ENCODE results near the gene SMIM22.

Gene SMIM22

DNA sequence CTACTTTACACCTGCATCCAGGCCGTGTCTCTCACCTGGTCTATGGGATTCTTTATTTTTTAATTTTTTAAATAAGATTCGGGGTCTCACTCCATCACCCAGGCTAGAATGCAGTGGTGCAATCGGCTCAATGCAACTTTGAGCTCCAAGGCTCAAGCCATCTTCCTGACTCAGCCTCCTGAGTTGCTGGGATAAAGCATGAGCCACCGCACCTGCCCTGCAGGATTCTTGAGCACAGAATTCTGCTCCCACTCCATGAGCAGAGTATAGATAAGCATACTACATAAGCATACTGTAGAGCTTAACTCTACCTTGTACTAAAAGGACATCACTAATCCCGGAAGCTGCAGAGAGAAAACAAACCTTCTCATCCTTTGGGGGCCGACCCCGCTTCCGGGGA, 36.4 kb downstream of the SMIM22 start:
- H3K36me3 ChIP-seq (ENCODE audit: insufficient read depth, low read length): peaks cover 78% of the 10 kb centered on the region
- no peak for TF ChIP-seq FOXP2 (optimal IDR thresholded peaks at IDR 0.05; ENCODE audit: control extremely low read depth, extremely low read length, insufficient read depth)
- no peak for TF ChIP-seq POLR2AphosphoS5 (IDR thresholded peaks at IDR 0.05; ENCODE audit: borderline replicate concordance, low read depth, low read length)
- TF ChIP-seq EZH2 (IDR thresholded peaks at IDR 0.05): no peak
- no peak overlapping the region for H3K9ac ChIP-seq (ENCODE audit: insufficient read length)
- H3K4me3 ChIP-seq: no peak overlapping the region
- DNase-seq (ENCODE audit: low read depth, low spot score): no peak
- no peak overlapping the region for H3K27ac ChIP-seq
- H3K9me3 ChIP-seq (ENCODE audit: low read depth, low read length): no peaks in the 10 kb centered on the region

GRCh38 chr16:4832698-4833343, 37.7 kb downstream of the SMIM22 start:
- Histone ChIP-seq H3K9me3 (ENCODE audit: low read depth, low read length) (no peaks in the 10 kb centered on the region), H3K27ac (no peak overlapping the region), H3K4me3 (no peak overlapping the region), H3K36me3 (ENCODE audit: insufficient read depth, low read length) (peaks cover 75% of the 10 kb centered on the region), H3K9ac (ENCODE audit: insufficient read length) (no peak overlapping the region)
- TF ChIP-seq POLR2AphosphoS5 (IDR thresholded peaks at IDR 0.05; ENCODE audit: borderline replicate concordance, low read depth, low read length) (no peak), EZH2 (IDR thresholded peaks at IDR 0.05) (no peak), FOXP2 (optimal IDR thresholded peaks at IDR 0.05; ENCODE audit: control extremely low read depth, extremely low read length, insufficient read depth) (no peak)
- DNase-seq (ENCODE audit: low read depth, low spot score): no peak

DNA sequence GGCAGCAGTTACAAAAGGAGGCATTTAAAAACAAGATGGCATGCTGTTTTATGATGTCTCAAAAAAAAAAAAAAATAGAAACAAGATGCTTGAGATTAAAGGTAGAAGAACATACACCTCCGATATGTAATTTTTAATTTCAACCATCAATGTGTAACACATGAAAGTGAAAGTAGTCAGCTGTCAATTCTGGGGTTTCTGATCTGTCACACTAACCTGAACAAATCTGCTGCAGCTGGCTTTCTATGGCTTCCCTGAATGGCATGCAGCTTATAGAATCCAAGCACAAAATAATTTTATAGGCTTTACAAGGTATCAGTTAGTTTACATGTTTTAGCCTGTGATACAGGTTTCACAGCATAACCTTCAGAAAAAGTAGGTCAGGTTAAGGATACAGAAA, 38.4 kb downstream of the SMIM22 start:
- no peak for TF ChIP-seq POLR2AphosphoS5 (IDR thresholded peaks at IDR 0.05; ENCODE audit: borderline replicate concordance, low read depth, low read length)

GRCh38 chr16:4836727-4837126, 41.6 kb downstream of the SMIM22 start:
- TF ChIP-seq FOXP2 (optimal IDR thresholded peaks at IDR 0.05; ENCODE audit: control extremely low read depth, extremely low read length, insufficient read depth): no peak
- no peak for TF ChIP-seq EZH2 (IDR thresholded peaks at IDR 0.05)
- TF ChIP-seq POLR2AphosphoS5 (IDR thresholded peaks at IDR 0.05; ENCODE audit: borderline replicate concordance, low read depth, low read length): no peak
- peaks cover 76% of the 10 kb centered on the region for H3K36me3 ChIP-seq (ENCODE audit: insufficient read depth, low read length)
- H3K9me3 ChIP-seq (ENCODE audit: low read depth, low read length): no peaks in the 10 kb centered on the region
- DNase-seq (ENCODE audit: low read depth, low spot score): no peak
- H3K4me3 ChIP-seq: no peak overlapping the region
- H3K9ac ChIP-seq (ENCODE audit: insufficient read length): no peak overlapping the region
- no peak overlapping the region for H3K27ac ChIP-seq

More for the DNA sequence above, 38.4 kb downstream of the SMIM22 start:
- no peak for DNase-seq (ENCODE audit: low read depth, low spot score)
- H3K9ac ChIP-seq (ENCODE audit: insufficient read length): no peak overlapping the region
- H3K9me3 ChIP-seq (ENCODE audit: low read depth, low read length): no peaks in the 10 kb centered on the region
- no peak overlapping the region for H3K4me3 ChIP-seq
- no peak overlapping the region for H3K27ac ChIP-seq
- peaks cover 72% of the 10 kb centered on the region for H3K36me3 ChIP-seq (ENCODE audit: insufficient read depth, low read length)

GRCh38 chr16:4837733-4838501, 42.7 kb downstream of the SMIM22 start:
- TF ChIP-seq EZH2 (IDR thresholded peaks at IDR 0.05): no peak
- no peaks in the 10 kb centered on the region for H3K9me3 ChIP-seq (ENCODE audit: low read depth, low read length)
- peaks cover 76% of the 10 kb centered on the region for H3K36me3 ChIP-seq (ENCODE audit: insufficient read depth, low read length)
- no peak overlapping the region for H3K27ac ChIP-seq
- no peak overlapping the region for H3K9ac ChIP-seq (ENCODE audit: insufficient read length)
- H3K4me3 ChIP-seq: no peak overlapping the region
- DNase-seq (ENCODE audit: low read depth, low spot score): no peak

DNA sequence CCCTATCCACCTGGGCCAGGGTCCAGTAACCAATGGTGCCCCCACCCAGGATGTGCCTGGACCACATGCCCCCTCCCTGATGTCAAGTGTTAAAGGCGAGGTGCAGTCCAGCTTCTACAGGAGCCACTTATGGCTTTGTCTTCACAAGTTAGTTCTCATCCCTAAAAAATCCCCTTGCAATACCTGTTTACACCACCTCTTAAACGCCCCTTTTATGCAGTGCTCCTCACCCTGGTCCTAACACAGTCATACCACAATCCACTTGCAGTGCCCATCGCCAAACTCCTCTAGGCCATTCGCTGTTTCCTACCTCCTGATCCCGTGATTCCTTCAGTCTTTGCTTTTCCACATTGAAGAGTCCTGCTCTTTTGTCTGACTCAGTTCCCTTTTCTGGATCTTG, 44.8 kb downstream of the SMIM22 start:
- Histone ChIP-seq H3K4me3 (no peak overlapping the region), H3K9me3 (ENCODE audit: low read depth, low read length) (no peaks in the 10 kb centered on the region), H3K27ac (no peak overlapping the region), H3K9ac (ENCODE audit: insufficient read length) (no peak overlapping the region), H3K36me3 (ENCODE audit: insufficient read depth, low read length) (peaks cover 76% of the 10 kb centered on the region)
- no peak for TF ChIP-seq POLR2AphosphoS5 (IDR thresholded peaks at IDR 0.05; ENCODE audit: borderline replicate concordance, low read depth, low read length)
- no peak for TF ChIP-seq FOXP2 (optimal IDR thresholded peaks at IDR 0.05; ENCODE audit: control extremely low read depth, extremely low read length, insufficient read depth)
- no peak for TF ChIP-seq EZH2 (IDR thresholded peaks at IDR 0.05)
- DNase-seq (ENCODE audit: low read depth, low spot score): no peak

DNA sequence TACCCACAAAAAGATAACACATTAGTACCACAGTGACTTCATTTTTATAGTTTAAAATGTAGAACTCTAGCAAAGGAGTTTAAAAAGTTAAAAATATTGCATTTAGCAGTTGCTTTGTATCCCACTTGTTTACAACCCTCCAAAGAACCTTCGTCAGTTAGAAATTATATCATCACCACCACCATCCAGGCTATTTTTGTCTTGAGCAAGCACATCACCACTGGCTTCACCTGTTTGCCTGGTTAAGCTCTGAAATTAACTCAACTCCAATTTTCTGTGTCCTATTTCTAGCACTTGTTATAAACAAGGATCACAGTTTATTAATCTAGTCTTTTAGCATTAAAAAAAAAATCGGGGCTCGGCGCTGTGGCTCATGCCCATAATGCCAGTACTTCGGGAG, 45.8 kb downstream of the SMIM22 start:
- Histone ChIP-seq H3K4me3 (no peak overlapping the region), H3K9me3 (ENCODE audit: low read depth, low read length) (no peaks in the 10 kb centered on the region), H3K9ac (ENCODE audit: insufficient read length) (no peak overlapping the region), H3K27ac (no peak overlapping the region), H3K36me3 (ENCODE audit: insufficient read depth, low read length) (peaks cover 78% of the 10 kb centered on the region)
- TF ChIP-seq EZH2 (IDR thresholded peaks at IDR 0.05): no peak
- TF ChIP-seq POLR2AphosphoS5 (IDR thresholded peaks at IDR 0.05; ENCODE audit: borderline replicate concordance, low read depth, low read length): no peak
- no peak for TF ChIP-seq FOXP2 (optimal IDR thresholded peaks at IDR 0.05; ENCODE audit: control extremely low read depth, extremely low read length, insufficient read depth)
- no peak for DNase-seq (ENCODE audit: low read depth, low spot score)

All from SK-N-MC (cell line).